Thyroid gland (tissue), 4 donors: ENCODE data around the gene MAD1L1. TPM values are rescaled to one million over a fixed set of nuclear protein-coding genes. Genes with fewer than 3 reads are reported as not detected.

ENCODE experiments used
- DNase-seq, 2 donors: peaks; one replicate each; pipeline ENCODE4 v3.0.0-alpha.2; 2019
- H3K27ac ChIP-seq, 3 donors: fragments of 200-600 bp; sonication (generic); 1 replicate in 2 of 3; 2 replicates in 1 of 3; pipeline ENCODE4 v1.5.1; 2016 to 2019; ENCODE audit warnings: mild to moderate bottlenecking in 1 of 3, moderate library complexity in 1 of 3
- H3K27me3 ChIP-seq: fragments of 200-600 bp; sonication (generic); one replicate; pipeline ENCODE4 v1.5.1; 2019
- H3K36me3 ChIP-seq, 2 donors: fragments of 200-600 bp; sonication (generic); one replicate each; pipeline ENCODE4 v1.5.1; 2016 to 2019
- H3K4me1 ChIP-seq, 2 donors: fragments of 200-600 bp; sonication (generic); one replicate each; pipeline ENCODE4 v1.5.1; 2017 to 2019
- H3K4me3 ChIP-seq, 3 donors: fragments of 200-600 bp; sonication (generic); replicated peaks in 1 of 3; 1 replicate in 2 of 3; 2 replicates in 1 of 3; pipeline ENCODE4 v1.5.1; 2016; ENCODE audit warnings: mild to moderate bottlenecking in 1 of 3
- H3K9me3 ChIP-seq: fragments of 200-600 bp; sonication (generic); one replicate; pipeline ENCODE4 v1.5.1; 2017
- CTCF ChIP-seq, 6 experiments: fragments of 200-600 bp in 3 of 6; fragments of 450-650 bp in 3 of 6; sonication (generic) in 3 of 6; IDR thresholded peaks; one replicate each; pipeline ENCODE4 v1.5.1; 2016 to 2019; ENCODE audit warnings: antibody characterized with exemption in 6 of 6, mild to moderate bottlenecking in 2 of 6, inconsistent platforms in 1 of 6, moderate library complexity in 1 of 6
- POLR2A ChIP-seq, 2 donors: fragments of 450-650 bp; IDR thresholded peaks; one replicate each; pipeline ENCODE4 v1.6.1; 2017; ENCODE audit warnings: antibody characterized with exemption in 2 of 2, mild to moderate bottlenecking in 2 of 2, moderate library complexity in 1 of 2
- WGBS, 2 donors: methylation state at CpG; one replicate each; pipeline ENCODE4 v1.1.5; 2017; 5-methylcytosine and 5-hydroxymethylcytosine counted together
- intact Hi-C: fragments of 100-400 bp; cut with DNase I; formaldehyde crosslinking; loops from one replicate; pipeline ENCODE4 v1.15.1; 2023
- total RNA-seq, 4 donors: library from RNA; depleted of rRNA; stranded (reverse); fragments of >200 nt; gene quantifications; one replicate each; pipeline ENCODE4 v1.2.3, GENCODE V29; 2016

Gene MAD1L1
- total RNA-seq, 4 donors from 2014 or later, result 27.4 to 38.6 (median 33.9) TPM

GRCh38 chr7:2006921-2007381 lies 225.8 kb downstream of the MAD1L1 start:
- no peaks in the 10 kb centered on the region for H3K36me3 ChIP-seq
- no peak overlapping the region for H3K27ac ChIP-seq
- no peak overlapping the region for H3K4me3 ChIP-seq
- intact Hi-C loops, result no loop called here
- TF ChIP-seq CTCF (IDR thresholded peaks at IDR 0.05) (no peak), POLR2A (IDR thresholded peaks at IDR 0.05) (no peak)
- 84 to 93% methylated on average over 16 to 18 of the region's 22 CpGs for WGBS, 2 donors
- H3K27me3 ChIP-seq, result no peaks in the 10 kb centered on the region
- peak; percentile 0 to 1 for DNase-seq
- no peaks in the 10 kb centered on the region for H3K9me3 ChIP-seq
- peaks cover 0 to 4% of the 10 kb centered on the region in 2 donors for H3K4me1 ChIP-seq

- WGBS, 2 donors, result 73% methylated on average over 20 of the region's 20 CpGs
- no peak for TF ChIP-seq POLR2A (IDR thresholded peaks at IDR 0.05)
- no peak for TF ChIP-seq CTCF (IDR thresholded peaks at IDR 0.05)
- Histone ChIP-seq H3K4me1 (peaks cover 0 to 4% of the 10 kb centered on the region in 2 donors), H3K4me3 (no peak overlapping the region), H3K9me3 (no peaks in the 10 kb centered on the region), H3K36me3 (no peaks in the 10 kb centered on the region), H3K27ac (no peak overlapping the region), H3K27me3 (no peaks in the 10 kb centered on the region)
- peak; percentile 12 to 24 for DNase-seq
- intact Hi-C loops, result no loop called here
Observed at GRCh38 chr7:2006231-2006771, 226.4 kb downstream of the MAD1L1 start.

GRCh38 chr7:2005786-2006185 lies 227.0 kb downstream of the MAD1L1 start:
- Histone ChIP-seq H3K9me3 (no peaks in the 10 kb centered on the region), H3K36me3 (no peaks in the 10 kb centered on the region), H3K27me3 (no peaks in the 10 kb centered on the region), H3K4me3 (no peak overlapping the region), H3K4me1 (peaks cover 0 to 4% of the 10 kb centered on the region in 2 donors), H3K27ac (no peak overlapping the region)
- DNase-seq, result peak in 1 of 2 donors; percentile 0
- WGBS, 2 donors, result 75 to 91% methylated on average over 10 of the region's 10 CpGs
- TF ChIP-seq CTCF (IDR thresholded peaks at IDR 0.05) (no peak), POLR2A (IDR thresholded peaks at IDR 0.05) (no peak)
- intact Hi-C loops, result no loop called here

GRCh38 chr7:2004841-2005725 lies 227.7 kb downstream of the MAD1L1 start:
- peaks cover 0 to 4% of the 10 kb centered on the region in 2 donors for H3K4me1 ChIP-seq
- no peaks in the 10 kb centered on the region for H3K9me3 ChIP-seq
- 92 to 95% methylated on average over 28 to 29 of the region's 29 CpGs for WGBS, 2 donors
- no peak overlapping the region for H3K4me3 ChIP-seq
- DNase-seq, result peak; percentile 0 to 1
- H3K27me3 ChIP-seq, result no peaks in the 10 kb centered on the region
- no peak overlapping the region for H3K27ac ChIP-seq
- no peak for TF ChIP-seq POLR2A (IDR thresholded peaks at IDR 0.05)
- no peak for TF ChIP-seq CTCF (IDR thresholded peaks at IDR 0.05)
- no peaks in the 10 kb centered on the region for H3K36me3 ChIP-seq
- intact Hi-C loops, result no loop called here
